ENCODE results near the gene PDE3B. TPM values are rescaled to one million over a fixed set of nuclear protein-coding genes. Genes with fewer than 3 reads are reported as not detected.

PDE3B gene
- total RNA-seq, 1 experiment from 2014 or later, result 6.7 TPM

- H3K4me3 ChIP-seq (replicated peaks in 1 of 2; ENCODE audit: low read depth in 1 of 2, low read length in 2 of 2), result no peak overlapping the region
- intact Hi-C loops (cut with micrococcal nuclease), result no loop called here
- H4K20me1 ChIP-seq (ENCODE audit: insufficient read depth), result no peaks in the 10 kb centered on the region
- DNase-seq (ENCODE audit: low read depth, low spot score) (no peak), ATAC-seq (no peak)
- no peaks in the 10 kb centered on the region for H3K27me3 ChIP-seq (ENCODE audit: insufficient read depth, low read length)
- H3K4me2 ChIP-seq (ENCODE audit: low read length), result no peak overlapping the region
- H2AFZ ChIP-seq (ENCODE audit: low read depth, low read length, poor library complexity, severe bottlenecking), result no peak overlapping the region
- no peak overlapping the region for H3K9ac ChIP-seq (ENCODE audit: low read length)
- H3K9me3 ChIP-seq (ENCODE audit: control insufficient read depth in 1 of 2, insufficient read depth in 1 of 2, low read depth in 1 of 2, low read length in 2 of 2), result no peaks in the 10 kb centered on the region
- H3K36me3 ChIP-seq (ENCODE audit: control insufficient read depth in 1 of 2, insufficient read depth in 2 of 2, low read length in 2 of 2), result no peaks in the 10 kb centered on the region
- CTCF ChIA-PET, result no interaction called here
- TF ChIP-seq POLR2AphosphoS5 (IDR thresholded peaks at IDR 0.05; ENCODE audit: low read depth, low read length), result no peak
- no peak for TF ChIP-seq ZFX (IDR thresholded peaks at IDR 0.05)
- TF ChIP-seq MAX (IDR thresholded peaks at IDR 0.05), result no peak
- TF ChIP-seq EZH2phosphoT487 (IDR thresholded peaks at IDR 0.05; ENCODE audit: borderline replicate concordance), result no peak
- no peak for TF ChIP-seq YY1 (IDR thresholded peaks at IDR 0.05; ENCODE audit: extremely low read depth, insufficient replicate concordance, low read depth, low read length)
- no peak for TF ChIP-seq FOSL1 (IDR thresholded peaks at IDR 0.05; ENCODE audit: low read depth)
- no peak for TF ChIP-seq ZBTB33 (IDR thresholded peaks at IDR 0.05; ENCODE audit: extremely low read depth, insufficient replicate concordance, low read length)
- TF ChIP-seq RAD21 (IDR thresholded peaks at IDR 0.05; ENCODE audit: low read depth), result no peak
- no peak for TF ChIP-seq CEBPB (IDR thresholded peaks at IDR 0.05; ENCODE audit: low read depth)
- TF ChIP-seq SRF (IDR thresholded peaks at IDR 0.05; ENCODE audit: low read depth), result no peak
- RAD21 ChIA-PET (ENCODE audit: low non-redundant PET in 1 of 2, low total read pairs in 2 of 2, uncharacterized antibody in 2 of 2, unreplicated experiment in 2 of 2), result no interaction called here
- no TSS peak for BruUV-seq (replicated peaks)
- no peaks in the 10 kb centered on the region for H3K79me2 ChIP-seq (ENCODE audit: insufficient read depth, low read length)
- H3K4me1 ChIP-seq (ENCODE audit: control insufficient read depth in 1 of 2, insufficient read depth in 2 of 2, low read length in 2 of 2), result no peaks in the 10 kb centered on the region
- POLR2A ChIA-PET, result no interaction called here
- H3K27ac ChIP-seq (ENCODE audit: low read depth, low read length), result no peak overlapping the region
- no peaks in the 10 kb centered on the region for H3K9me2 ChIP-seq (ENCODE audit: insufficient read depth)
Observed at GRCh38 chr11:14619603-14620531, 23.7 kb upstream of the PDE3B start.
